ENCODE measurements around the gene OR4K1. TPM values are rescaled to one million over a fixed set of nuclear protein-coding genes. Genes with fewer than 3 reads are reported as not detected.

Gene OR4K1
- polyA plus RNA-seq, 3 donors = not detected

DNA sequence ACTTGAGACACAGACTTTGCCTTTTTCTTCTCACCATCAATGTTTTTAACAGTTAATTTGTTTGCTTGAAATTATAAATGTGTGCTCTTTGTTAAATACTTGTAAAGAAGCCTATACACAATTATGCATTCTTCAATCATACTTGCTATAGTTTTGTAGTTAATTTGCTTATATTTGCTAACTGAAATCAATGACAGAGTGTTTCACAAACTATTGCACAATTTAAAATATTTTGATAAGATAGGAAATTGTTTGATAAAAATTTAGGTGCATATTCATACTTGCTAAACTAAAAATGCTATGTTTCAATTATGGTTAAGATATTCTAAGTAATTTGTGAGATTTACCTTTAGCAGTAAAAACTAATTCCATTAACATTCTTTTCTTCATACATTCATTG is 24.1 kb upstream of the OR4K1 start:
- Histone ChIP-seq H3K27ac (ENCODE audit: low read depth in 1 of 2, low read length in 2 of 2) (no peak overlapping the region), H3K4me1 (ENCODE audit: control insufficient read depth in 1 of 2, insufficient read depth in 2 of 2, low read length in 2 of 2) (no peaks in the 10 kb centered on the region), H3K36me3 (replicated peaks in 1 of 2; ENCODE audit: control insufficient read depth in 1 of 2, insufficient read depth in 2 of 2, low read length in 2 of 2) (no peaks in the 10 kb centered on the region), H3K9me3 (replicated peaks in 1 of 2; ENCODE audit: control insufficient read depth in 1 of 2, insufficient read depth in 1 of 2, low read length in 2 of 2) (peaks cover 0 to 5% of the 10 kb centered on the region in 2 donors), H4K20me1 (ENCODE audit: insufficient read depth, low read length) (no peaks in the 10 kb centered on the region), H3K4me3 (replicated peaks in 1 of 3; ENCODE audit: low read depth in 2 of 3, low read length in 3 of 3) (no peak overlapping the region), H3K79me2 (ENCODE audit: insufficient read depth, low read length) (no peaks in the 10 kb centered on the region), H2AFZ (ENCODE audit: insufficient read depth, low read depth, low read length, poor library complexity, severe bottlenecking) (no peak overlapping the region), H3K4me2 (replicated peaks; ENCODE audit: extremely low read depth, low read length, poor library complexity, severe bottlenecking) (no peak overlapping the region), H3K27me3 (ENCODE audit: control insufficient read depth in 2 of 2, insufficient read depth in 2 of 2, low read length in 2 of 2) (no peaks in the 10 kb centered on the region), H3K9ac (ENCODE audit: insufficient read depth, low read length, poor library complexity, severe bottlenecking) (no peak overlapping the region)
- H3K4me3 Mint-ChIP-seq = no peak overlapping the region
- TF ChIP-seq CTCF (IDR thresholded peaks at IDR 0.05) = no peak
- H3K27me3 Mint-ChIP-seq (ENCODE audit: low read depth in 3 of 3) = peaks cover 0 to 2% (median 0%) of the 10 kb centered on the region in 3 donors
- H3K27ac Mint-ChIP-seq = no peak overlapping the region
- H3K4me1 Mint-ChIP-seq = no peaks in the 10 kb centered on the region
- H3K9me3 Mint-ChIP-seq = peaks cover 2 to 9% (median 6%) of the 10 kb centered on the region in 7 donors
- no peaks in the 10 kb centered on the region for H3K36me3 Mint-ChIP-seq
- no peak for DNase-seq
- intact Hi-C loops (cut with micrococcal nuclease) = no loop called here

DNA sequence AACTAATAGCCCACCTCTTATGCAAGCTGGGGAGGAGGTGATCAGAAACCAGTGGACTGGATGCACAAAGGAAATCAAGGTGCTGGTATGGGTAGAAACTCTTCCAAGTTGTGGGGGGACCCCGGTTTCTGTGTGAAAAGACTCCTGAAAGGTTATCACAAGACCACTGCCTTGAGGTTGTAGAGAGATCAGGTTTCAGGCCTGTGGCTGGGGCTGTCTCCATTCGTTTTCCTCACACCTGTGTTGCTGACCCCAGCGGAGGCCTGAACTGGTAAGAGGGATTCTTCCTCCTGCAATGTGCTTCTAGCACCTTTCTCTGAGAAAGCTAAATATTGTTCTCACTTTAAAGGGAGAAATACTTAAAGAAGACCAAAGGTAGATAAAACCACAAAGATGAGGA is 19.6 kb upstream of the OR4K1 start:
- Mint-ChIP-seq H3K4me1 (no peaks in the 10 kb centered on the region), H3K36me3 (no peaks in the 10 kb centered on the region), H3K4me3 (no peak overlapping the region), H3K9me3 (peaks cover 0 to 9% (median 8%) of the 10 kb centered on the region in 7 donors), H3K27me3 (ENCODE audit: low read depth in 3 of 3) (peaks cover 0 to 6% (median 0%) of the 10 kb centered on the region in 3 donors), H3K27ac (no peak overlapping the region)
- Histone ChIP-seq H2AFZ (ENCODE audit: insufficient read depth, low read depth, low read length, poor library complexity, severe bottlenecking) (no peak overlapping the region), H3K4me3 (replicated peaks in 1 of 3; ENCODE audit: low read depth in 2 of 3, low read length in 3 of 3) (no peak overlapping the region), H4K20me1 (ENCODE audit: insufficient read depth, low read length) (no peaks in the 10 kb centered on the region), H3K36me3 (replicated peaks in 1 of 2; ENCODE audit: control insufficient read depth in 1 of 2, insufficient read depth in 2 of 2, low read length in 2 of 2) (no peaks in the 10 kb centered on the region), H3K4me1 (ENCODE audit: control insufficient read depth in 1 of 2, insufficient read depth in 2 of 2, low read length in 2 of 2) (no peaks in the 10 kb centered on the region), H3K27me3 (ENCODE audit: control insufficient read depth in 2 of 2, insufficient read depth in 2 of 2, low read length in 2 of 2) (no peaks in the 10 kb centered on the region), H3K4me2 (replicated peaks; ENCODE audit: extremely low read depth, low read length, poor library complexity, severe bottlenecking) (no peak overlapping the region), H3K27ac (ENCODE audit: low read depth in 1 of 2, low read length in 2 of 2) (no peak overlapping the region), H3K79me2 (ENCODE audit: insufficient read depth, low read length) (no peaks in the 10 kb centered on the region), H3K9me3 (replicated peaks in 1 of 2; ENCODE audit: control insufficient read depth in 1 of 2, insufficient read depth in 1 of 2, low read length in 2 of 2) (peaks cover 0 to 5% of the 10 kb centered on the region in 2 donors), H3K9ac (ENCODE audit: insufficient read depth, low read length, poor library complexity, severe bottlenecking) (no peak overlapping the region)
- TF ChIP-seq CTCF (IDR thresholded peaks at IDR 0.05) = no peak
- DNase-seq = no peak
- intact Hi-C loops (cut with micrococcal nuclease) = no loop called here
- 57% methylated on average over 1 of the region's 3 CpGs for WGBS (ENCODE audit: insufficient coverage)

Measured in CD14-positive monocyte (primary cell).